ENCODE data around the gene CTIF. TPM values are rescaled to one million over a fixed set of nuclear protein-coding genes. Genes with fewer than 3 reads are reported as not detected.

Gene CTIF
- total and polyA plus RNA-seq, 2 experiments from 2014 or later: 8.6 to 14.4 TPM

DNA sequence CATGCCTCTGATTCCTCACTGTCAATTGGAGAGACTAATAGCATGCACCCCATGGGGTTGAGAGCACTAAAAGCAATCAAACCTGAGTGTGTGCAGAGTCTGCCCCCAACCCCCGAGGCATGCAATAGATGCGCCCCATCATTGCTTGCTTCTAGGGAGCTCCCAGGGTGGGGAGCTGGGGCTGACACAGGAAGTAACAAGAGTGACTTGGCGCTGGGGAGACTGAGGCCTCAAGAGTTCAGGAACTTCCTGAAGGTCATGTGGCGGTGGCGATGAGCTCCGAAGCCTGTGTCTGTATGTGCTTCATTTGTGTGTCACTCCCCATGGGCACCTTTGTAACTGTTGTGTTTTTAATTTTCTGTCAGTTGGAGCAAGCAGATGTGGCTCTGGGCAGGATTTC, 61.2 kb downstream of the CTIF start (continued):
- TF ChIP-seq, protein P1, sequence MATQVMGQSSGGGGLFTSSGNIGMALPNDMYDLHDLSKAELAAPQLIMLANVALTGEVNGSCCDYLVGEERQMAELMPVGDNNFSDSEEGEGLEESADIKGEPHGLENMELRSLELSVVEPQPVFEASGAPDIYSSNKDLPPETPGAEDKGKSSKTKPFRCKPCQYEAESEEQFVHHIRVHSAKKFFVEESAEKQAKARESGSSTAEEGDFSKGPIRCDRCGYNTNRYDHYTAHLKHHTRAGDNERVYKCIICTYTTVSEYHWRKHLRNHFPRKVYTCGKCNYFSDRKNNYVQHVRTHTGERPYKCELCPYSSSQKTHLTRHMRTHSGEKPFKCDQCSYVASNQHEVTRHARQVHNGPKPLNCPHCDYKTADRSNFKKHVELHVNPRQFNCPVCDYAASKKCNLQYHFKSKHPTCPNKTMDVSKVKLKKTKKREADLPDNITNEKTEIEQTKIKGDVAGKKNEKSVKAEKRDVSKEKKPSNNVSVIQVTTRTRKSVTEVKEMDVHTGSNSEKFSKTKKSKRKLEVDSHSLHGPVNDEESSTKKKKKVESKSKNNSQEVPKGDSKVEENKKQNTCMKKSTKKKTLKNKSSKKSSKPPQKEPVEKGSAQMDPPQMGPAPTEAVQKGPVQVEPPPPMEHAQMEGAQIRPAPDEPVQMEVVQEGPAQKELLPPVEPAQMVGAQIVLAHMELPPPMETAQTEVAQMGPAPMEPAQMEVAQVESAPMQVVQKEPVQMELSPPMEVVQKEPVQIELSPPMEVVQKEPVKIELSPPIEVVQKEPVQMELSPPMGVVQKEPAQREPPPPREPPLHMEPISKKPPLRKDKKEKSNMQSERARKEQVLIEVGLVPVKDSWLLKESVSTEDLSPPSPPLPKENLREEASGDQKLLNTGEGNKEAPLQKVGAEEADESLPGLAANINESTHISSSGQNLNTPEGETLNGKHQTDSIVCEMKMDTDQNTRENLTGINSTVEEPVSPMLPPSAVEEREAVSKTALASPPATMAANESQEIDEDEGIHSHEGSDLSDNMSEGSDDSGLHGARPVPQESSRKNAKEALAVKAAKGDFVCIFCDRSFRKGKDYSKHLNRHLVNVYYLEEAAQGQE (IDR thresholded peaks at IDR 0.05; ENCODE audit: unreplicated experiment): no peak
- no peak for TF ChIP-seq ZNF331 (CRISPR knock-in tag; IDR thresholded peaks at IDR 0.05; ENCODE audit: low read depth)

DNA sequence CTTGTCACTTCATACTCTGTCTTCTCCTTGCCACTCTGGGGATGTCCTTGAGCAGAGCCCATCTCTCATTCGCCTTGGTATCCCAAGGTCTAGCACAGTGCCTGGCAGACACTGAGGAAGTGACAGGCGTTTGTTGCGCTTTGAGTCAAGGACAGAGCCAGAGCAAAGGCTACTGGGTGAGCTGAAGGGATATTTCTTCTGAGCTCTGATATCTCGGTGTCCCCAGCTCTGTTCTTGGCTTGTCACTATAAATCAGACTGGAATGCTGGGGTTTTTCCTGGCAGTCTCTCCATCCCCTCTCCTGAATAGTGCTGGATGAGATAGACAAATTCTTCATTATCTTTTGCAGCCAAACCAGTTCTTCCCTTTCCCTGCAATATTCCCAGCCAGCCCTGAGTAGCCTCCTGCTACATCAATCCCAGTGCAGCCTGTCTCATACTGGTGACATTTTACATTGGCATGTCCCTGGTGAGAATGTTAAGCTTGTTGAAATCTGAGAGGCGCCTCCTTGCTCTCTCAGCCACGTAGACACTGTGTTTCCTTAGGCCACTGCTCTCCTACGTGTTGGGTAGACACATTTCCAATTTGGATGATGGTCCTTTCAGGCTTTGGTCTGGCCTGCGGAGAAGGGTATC, 61.7 kb downstream of the CTIF start:
- ATAC-seq (no peak), DNase-seq (ENCODE audit: low spot score) (no peak)
- Histone ChIP-seq H4K20me1 (replicated peaks; ENCODE audit: insufficient read depth) (peaks cover 3% of the 10 kb centered on the region; the same call in 1 of the 2 replicates), H3K4me1 (ENCODE audit: insufficient read depth) (no peaks in the 10 kb centered on the region), H3K36me3 (ENCODE audit: insufficient read depth) (no peaks in the 10 kb centered on the region), H3K4me2 (no peak overlapping the region), H2AFZ (no peak overlapping the region), H3K79me2 (replicated peaks; ENCODE audit: insufficient read depth) (no peaks in the 10 kb centered on the region), H3K27me3 (ENCODE audit: insufficient read depth) (no peaks in the 10 kb centered on the region), H3F3A (replicated peaks; ENCODE audit: low read depth) (no peaks in the 10 kb centered on the region), H3K4me3 (no peak overlapping the region), H3K27ac (ENCODE audit: low read depth) (no peak overlapping the region), H3K9me2 (ENCODE audit: insufficient read depth) (no peaks in the 10 kb centered on the region)
- Mint-ChIP-seq H3K27ac (no peak overlapping the region), H3K27me3 (ENCODE audit: insufficient read depth, low read depth, poor library complexity) (peaks cover 2% of the 10 kb centered on the region), H3K4me1 (peaks cover 15% of the 10 kb centered on the region), H3K9me3 (no peaks in the 10 kb centered on the region), H3K4me3 (no peak overlapping the region), H3K36me3 (ENCODE audit: low read depth) (no peaks in the 10 kb centered on the region)
- TF ChIP-seq ZNF114 (CRISPR knock-in tag; IDR thresholded peaks at IDR 0.05): no peak
- TF ChIP-seq JUNB (IDR thresholded peaks at IDR 0.05; ENCODE audit: unreplicated experiment): no peak
- TF ChIP-seq, protein P2, sequence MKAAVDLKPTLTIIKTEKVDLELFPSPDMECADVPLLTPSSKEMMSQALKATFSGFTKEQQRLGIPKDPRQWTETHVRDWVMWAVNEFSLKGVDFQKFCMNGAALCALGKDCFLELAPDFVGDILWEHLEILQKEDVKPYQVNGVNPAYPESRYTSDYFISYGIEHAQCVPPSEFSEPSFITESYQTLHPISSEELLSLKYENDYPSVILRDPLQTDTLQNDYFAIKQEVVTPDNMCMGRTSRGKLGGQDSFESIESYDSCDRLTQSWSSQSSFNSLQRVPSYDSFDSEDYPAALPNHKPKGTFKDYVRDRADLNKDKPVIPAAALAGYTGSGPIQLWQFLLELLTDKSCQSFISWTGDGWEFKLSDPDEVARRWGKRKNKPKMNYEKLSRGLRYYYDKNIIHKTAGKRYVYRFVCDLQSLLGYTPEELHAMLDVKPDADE (IDR thresholded peaks at IDR 0.05): no peak
- TF ChIP-seq EZH2 (IDR thresholded peaks at IDR 0.05; ENCODE audit: low read depth, unreplicated experiment): no peak
- TF ChIP-seq ZNF331 (CRISPR knock-in tag; IDR thresholded peaks at IDR 0.05; ENCODE audit: low read depth): no peak
- no peak for TF ChIP-seq EZH2phosphoT487 (IDR thresholded peaks at IDR 0.05; ENCODE audit: unreplicated experiment)

- Histone ChIP-seq H4K20me1 (replicated peaks; ENCODE audit: insufficient read depth) (peaks cover 3% of the 10 kb centered on the region; the same call in 1 of the 2 replicates), H2AFZ (no peak overlapping the region), H3K27ac (ENCODE audit: low read depth) (no peak overlapping the region), H3K36me3 (ENCODE audit: insufficient read depth) (no peaks in the 10 kb centered on the region), H3K4me2 (no peak overlapping the region), H3F3A (replicated peaks; ENCODE audit: low read depth) (no peaks in the 10 kb centered on the region), H3K4me3 (no peak overlapping the region), H3K27me3 (ENCODE audit: insufficient read depth) (no peaks in the 10 kb centered on the region), H3K9me2 (ENCODE audit: insufficient read depth) (no peaks in the 10 kb centered on the region), H3K79me2 (replicated peaks; ENCODE audit: insufficient read depth) (peaks cover under 1% of the 10 kb centered on the region; the same call in 1 of the 2 replicates), H3K4me1 (ENCODE audit: insufficient read depth) (no peaks in the 10 kb centered on the region)
- H3K4me3 Mint-ChIP-seq: no peak overlapping the region
- no peaks in the 10 kb centered on the region for H3K36me3 Mint-ChIP-seq (ENCODE audit: low read depth)
- H3K27ac Mint-ChIP-seq: no peak overlapping the region
- ATAC-seq (no peak), DNase-seq (ENCODE audit: low spot score) (no peak)
- TF ChIP-seq CREB1 (CRISPR knock-in tag; IDR thresholded peaks at IDR 0.05; ENCODE audit: low read depth) (no peak), EZH2 (IDR thresholded peaks at IDR 0.05; ENCODE audit: low read depth, unreplicated experiment) (no peak), CTCF (conservative IDR thresholded peaks at IDR 0.05; ENCODE audit: low read depth in 2 of 2) (no peak), POLR2AphosphoS5 (IDR thresholded peaks at IDR 0.05; ENCODE audit: low read depth) (no peak), STAT1 (IDR thresholded peaks at IDR 0.05; ENCODE audit: unreplicated experiment) (no peak)
- TF ChIP-seq, protein P2 (IDR thresholded peaks at IDR 0.05): no peak
- H3K9me3 Mint-ChIP-seq: no peaks in the 10 kb centered on the region
- H3K4me1 Mint-ChIP-seq: peaks cover 15% of the 10 kb centered on the region
- H3K27me3 Mint-ChIP-seq (ENCODE audit: insufficient read depth, low read depth, poor library complexity): peaks cover 2% of the 10 kb centered on the region
These were observed 62.5 kb downstream of the CTIF start for GRCh38 chr18:48601343-48601742.
